SU-DHL-6 (cell line): Measurements from ENCODE around the gene SUN5.

ENCODE experiments used
- H2AFZ ChIP-seq: fragments of 200-600 bp; sonication (generic); 2 replicates; pipeline ENCODE4 v1.6.1; 2014; ENCODE audit warnings: low read depth, mild to moderate bottlenecking, moderate library complexity, mixed read lengths, antibody characterized with exemption, low read length; ENCODE audit not compliant: severe bottlenecking
- H3F3A ChIP-seq: fragments of 200-600 bp; shearing (Covaris generic); 2 replicates; pipeline ENCODE4 v1.6.0; 2016; ENCODE audit warnings: antibody characterized with exemption, mild to moderate bottlenecking; ENCODE audit not compliant: insufficient read depth
- H3K27ac ChIP-seq: fragments of 200-600 bp; sonication (generic); 2 replicates; pipeline ENCODE4 v1.5.1; 2016; ENCODE audit warnings: low read depth, mild to moderate bottlenecking, low read length, moderate library complexity, mixed read lengths
- H3K27me3 ChIP-seq: fragments of 200-600 bp; sonication (generic), shearing (Covaris generic); 2 replicates; pipeline ENCODE4 v1.6.0; 2014; ENCODE audit warnings: mild to moderate bottlenecking, low read length
- H3K36me3 ChIP-seq: fragments of 200-600 bp; sonication (generic); 2 replicates; pipeline ENCODE4 v1.6.1; 2014; ENCODE audit warnings: mild to moderate bottlenecking, low read length, mixed read lengths
- H3K4me2 ChIP-seq: fragments of 300-600, 200-600 bp; shearing (Covaris generic), sonication (generic); 2 replicates; pipeline ENCODE4 v1.6.0; 2014; ENCODE audit warnings: low read length, low read depth, mild to moderate bottlenecking; ENCODE audit not compliant: poor library complexity, severe bottlenecking
- H3K4me3 ChIP-seq: fragments of 200-600 bp; sonication (generic); 2 replicates; pipeline ENCODE4 v1.5.1; 2014; ENCODE audit warnings: antibody characterized with exemption, low read length, mild to moderate bottlenecking, mixed read lengths; ENCODE audit not compliant: insufficient read depth, poor library complexity, severe bottlenecking
- H3K79me2 ChIP-seq: fragments of 200-600 bp; sonication (generic); 2 replicates; pipeline ENCODE4 v1.6.1; 2014; ENCODE audit warnings: mild to moderate bottlenecking, low read length, moderate library complexity; ENCODE audit not compliant: insufficient read depth
- H3K9ac ChIP-seq: fragments of 200-600 bp; sonication (generic); 2 replicates; pipeline ENCODE4 v1.7.0; 2014; ENCODE audit warnings: mild to moderate bottlenecking, low read length
- H3K9me2 ChIP-seq: fragments of 200-600 bp; sonication (generic); replicated peaks from 2 replicates; pipeline ENCODE4 v1.6.1; 2014; ENCODE audit warnings: low read length; ENCODE audit not compliant: insufficient read depth
- H3K9me3 ChIP-seq: fragments of 200-600 bp; sonication (generic); 2 replicates; pipeline ENCODE4 v1.6.1; 2014; ENCODE audit warnings: low read length, mixed read lengths; ENCODE audit not compliant: insufficient read depth
- H4K20me1 ChIP-seq: fragments of 200-600 bp; sonication (generic); 2 replicates; pipeline ENCODE4 v1.6.1; 2014; ENCODE audit warnings: low read depth, mild to moderate bottlenecking, antibody characterized with exemption, low read length, moderate library complexity, mixed read lengths
- CTCF ChIP-seq: fragments of 200-600 bp; sonication (generic); IDR thresholded peaks from one replicate; pipeline ENCODE4 v1.5.1; 2017; ENCODE audit warnings: antibody characterized with exemption, mild to moderate bottlenecking, low read length, moderate library complexity; ENCODE audit not compliant: insufficient read depth, poor library complexity, severe bottlenecking
- EZH2phosphoT487 ChIP-seq: fragments of 200-600 bp; sonication (generic), shearing (Covaris generic); conservative IDR thresholded peaks from 2 replicates; pipeline ENCODE4 v1.6.1; 2018; ENCODE audit warnings: mild to moderate bottlenecking, antibody characterized with exemption, low read length, moderate library complexity, mixed read lengths

SUN5 gene

DNA sequence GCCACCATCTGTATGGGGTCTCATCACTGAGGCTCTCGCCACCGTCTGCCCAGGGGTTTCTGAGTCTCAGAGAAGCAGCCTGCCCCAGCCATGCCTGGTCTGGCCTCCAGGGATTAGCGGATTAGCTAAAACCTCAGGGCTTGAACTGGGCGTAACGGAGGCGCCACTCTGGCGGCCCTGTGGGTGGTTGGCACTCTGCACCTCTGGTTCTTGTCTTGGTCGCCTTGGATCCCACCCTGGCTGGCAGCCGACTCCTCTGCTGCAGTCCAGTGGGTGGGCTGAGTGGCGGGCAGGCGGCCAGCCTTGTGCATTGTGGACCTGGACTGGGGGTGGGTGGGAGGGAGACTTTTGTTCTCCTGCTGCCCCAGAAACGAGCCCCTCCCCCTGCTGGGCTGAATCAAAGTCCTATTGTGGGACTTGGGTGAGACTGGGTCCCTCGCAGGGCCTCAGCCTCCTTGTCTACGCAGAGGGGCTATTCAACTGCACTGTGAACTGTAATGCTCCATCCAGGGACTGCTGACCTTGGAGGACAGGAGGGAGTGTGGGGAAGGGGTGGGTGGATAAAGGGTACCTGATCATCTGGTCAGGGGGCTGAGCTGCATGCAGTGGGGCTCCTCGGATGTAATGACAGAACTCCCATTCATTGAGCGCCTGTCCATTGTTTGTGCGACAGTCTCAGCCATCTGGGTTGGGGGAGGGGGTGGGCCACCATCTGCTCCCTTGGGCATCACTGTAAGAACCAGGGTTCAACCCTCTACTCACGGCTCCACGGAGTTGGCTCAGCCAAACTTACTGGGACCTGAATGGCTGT, 23.9 kb downstream of the SUN5 start:
- H4K20me1 ChIP-seq: no peaks in the 10 kb centered on the region
- H3K27ac ChIP-seq: no peak overlapping the region
- H3K4me3 ChIP-seq: no peak overlapping the region
- no peaks in the 10 kb centered on the region for H3K36me3 ChIP-seq
- no peaks in the 10 kb centered on the region for H3K79me2 ChIP-seq
- no peak for TF ChIP-seq EZH2phosphoT487
- no peak for TF ChIP-seq CTCF
- no peaks in the 10 kb centered on the region for H3K27me3 ChIP-seq
- no peaks in the 10 kb centered on the region for H3F3A ChIP-seq
- no peaks in the 10 kb centered on the region for H3K9me2 ChIP-seq
- H3K4me2 ChIP-seq: no peak overlapping the region
- H3K9me3 ChIP-seq: no peaks in the 10 kb centered on the region
- no peak overlapping the region for H3K9ac ChIP-seq
- H2AFZ ChIP-seq: no peak overlapping the region

- H3K9ac ChIP-seq: no peak overlapping the region
- no peak for TF ChIP-seq EZH2phosphoT487
- no peak for TF ChIP-seq CTCF
- H3K36me3 ChIP-seq: no peaks in the 10 kb centered on the region
- no peak overlapping the region for H3K4me3 ChIP-seq
- H3K79me2 ChIP-seq: no peaks in the 10 kb centered on the region
- H3K4me2 ChIP-seq: no peak overlapping the region
- no peaks in the 10 kb centered on the region for H3K27me3 ChIP-seq
- H3K9me2 ChIP-seq: no peaks in the 10 kb centered on the region
- H3K9me3 ChIP-seq: no peaks in the 10 kb centered on the region
- no peak overlapping the region for H2AFZ ChIP-seq
- no peak overlapping the region for H3K27ac ChIP-seq
- no peaks in the 10 kb centered on the region for H3F3A ChIP-seq
- no peaks in the 10 kb centered on the region for H4K20me1 ChIP-seq
Measured at GRCh38 chr20:32979201-32979998, 24.8 kb downstream of the SUN5 start.

GRCh38 chr20:32978009-32978335, 26.3 kb downstream of the SUN5 start:
- H3K9ac ChIP-seq: no peak overlapping the region
- H3K79me2 ChIP-seq: no peaks in the 10 kb centered on the region
- no peaks in the 10 kb centered on the region for H3K27me3 ChIP-seq
- H2AFZ ChIP-seq: no peak overlapping the region
- no peak overlapping the region for H3K4me3 ChIP-seq
- TF ChIP-seq EZH2phosphoT487 (no peak), CTCF (no peak)
- H3K9me2 ChIP-seq: no peaks in the 10 kb centered on the region
- H3K27ac ChIP-seq: no peak overlapping the region
- no peaks in the 10 kb centered on the region for H4K20me1 ChIP-seq
- H3K9me3 ChIP-seq: no peaks in the 10 kb centered on the region
- H3F3A ChIP-seq: no peaks in the 10 kb centered on the region
- no peaks in the 10 kb centered on the region for H3K36me3 ChIP-seq
- H3K4me2 ChIP-seq: no peak overlapping the region
